HL-60/S4 (cell line): ENCODE measurements around the gene MAGED2.
"Not testable (repeated sequence)": the region's sequence is repeated elsewhere in the genome, so short reads cannot be mapped to it uniquely, and the experiment has no call there.

Experiments used
- in situ Hi-C: fragments of 300-500 bp; cut with MboI; formaldehyde crosslinking; loops from 2 replicates; pipeline ENCODE4 v1.14.3; 2022; ENCODE audit warnings: low sequenced_read_pairs

The MAGED2 gene, protein sequence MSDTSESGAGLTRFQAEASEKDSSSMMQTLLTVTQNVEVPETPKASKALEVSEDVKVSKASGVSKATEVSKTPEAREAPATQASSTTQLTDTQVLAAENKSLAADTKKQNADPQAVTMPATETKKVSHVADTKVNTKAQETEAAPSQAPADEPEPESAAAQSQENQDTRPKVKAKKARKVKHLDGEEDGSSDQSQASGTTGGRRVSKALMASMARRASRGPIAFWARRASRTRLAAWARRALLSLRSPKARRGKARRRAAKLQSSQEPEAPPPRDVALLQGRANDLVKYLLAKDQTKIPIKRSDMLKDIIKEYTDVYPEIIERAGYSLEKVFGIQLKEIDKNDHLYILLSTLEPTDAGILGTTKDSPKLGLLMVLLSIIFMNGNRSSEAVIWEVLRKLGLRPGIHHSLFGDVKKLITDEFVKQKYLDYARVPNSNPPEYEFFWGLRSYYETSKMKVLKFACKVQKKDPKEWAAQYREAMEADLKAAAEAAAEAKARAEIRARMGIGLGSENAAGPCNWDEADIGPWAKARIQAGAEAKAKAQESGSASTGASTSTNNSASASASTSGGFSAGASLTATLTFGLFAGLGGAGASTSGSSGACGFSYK

DNA sequence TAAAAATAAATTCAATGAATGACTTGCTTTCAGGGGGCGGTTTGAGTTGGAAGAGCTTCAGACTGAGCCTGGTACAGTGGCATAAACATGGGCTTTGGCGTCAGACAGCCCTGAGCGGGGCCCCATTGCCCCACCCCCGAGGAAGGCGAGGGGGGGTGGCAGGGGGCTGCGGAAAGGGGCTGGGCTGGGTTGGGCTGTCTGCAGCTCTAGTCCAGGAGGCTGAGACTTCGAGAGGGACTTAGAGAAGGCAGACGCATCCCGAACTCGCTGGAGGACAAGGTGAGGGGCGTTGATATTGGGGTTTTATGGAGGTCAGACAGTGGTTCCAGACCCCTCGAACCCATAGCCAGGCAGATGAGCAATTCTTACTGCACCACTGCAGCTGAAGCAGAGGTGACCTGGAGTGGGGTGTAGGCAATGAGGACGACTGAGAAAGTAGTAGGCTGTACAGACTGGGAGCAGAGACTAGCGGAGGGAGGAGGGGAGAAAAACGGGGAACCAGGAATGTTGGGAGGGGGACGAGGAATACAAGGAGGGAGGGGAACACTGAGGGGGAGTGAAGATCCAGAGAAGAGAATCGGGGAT, at the start of gene MAGED2:
MAGED2 (plus strand) TSS at position 222 of the 585 bp plus-strand sequence. CDS start 1,587 bp downstream, outside the sequence.
- in situ Hi-C loops: loop anchor here (25.0 kb wide), 1 partner anchor 105 kb away; the partner anchor contains the start of gene TRO

DNA sequence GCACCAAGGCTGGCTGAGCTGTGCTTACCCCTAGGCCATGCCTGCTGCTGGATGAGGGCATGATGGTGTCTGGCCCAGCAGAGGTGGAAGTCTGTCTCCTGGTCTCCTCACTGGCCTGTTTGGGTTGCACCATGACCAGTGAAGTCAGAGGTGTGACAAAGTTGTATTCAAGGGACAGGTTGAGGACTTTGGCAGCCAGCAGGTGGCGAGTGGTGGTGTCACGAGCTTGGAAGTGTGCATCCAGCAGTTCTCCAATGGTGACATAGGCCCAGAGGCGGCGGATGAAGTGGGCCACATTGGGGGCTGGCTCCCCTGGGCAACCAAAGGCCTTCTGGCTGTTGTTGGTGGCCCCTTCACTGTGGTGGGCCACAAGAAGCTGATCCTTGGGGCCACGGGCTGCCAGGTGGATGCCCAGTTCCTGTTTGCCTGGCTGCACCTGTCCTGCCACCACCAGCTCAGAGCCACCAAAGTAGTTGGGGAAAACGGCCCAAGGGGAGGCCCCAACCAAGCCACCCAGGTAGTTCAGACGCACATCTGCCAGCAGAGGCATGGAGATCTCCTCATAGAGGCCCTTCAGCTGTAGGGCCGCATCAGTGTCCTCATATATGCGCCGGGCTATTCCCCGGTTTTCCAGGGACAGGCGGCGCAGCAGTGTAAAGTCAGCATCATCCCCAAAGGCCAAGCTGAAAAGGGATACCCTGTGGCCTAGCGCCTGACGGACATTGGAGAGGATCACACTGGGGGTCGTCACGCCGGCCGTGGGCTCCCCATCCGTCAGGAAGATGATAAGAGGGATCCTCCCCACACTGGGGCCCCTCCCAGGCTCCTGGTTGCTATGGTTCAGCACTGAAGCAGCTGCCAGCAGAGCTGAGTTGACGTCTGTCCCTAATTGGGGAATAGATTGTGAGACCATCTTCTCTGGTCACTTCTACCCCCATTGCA, 49.2 kb upstream of the MAGED2 start:
- in situ Hi-C loops: no loop called here

DNA sequence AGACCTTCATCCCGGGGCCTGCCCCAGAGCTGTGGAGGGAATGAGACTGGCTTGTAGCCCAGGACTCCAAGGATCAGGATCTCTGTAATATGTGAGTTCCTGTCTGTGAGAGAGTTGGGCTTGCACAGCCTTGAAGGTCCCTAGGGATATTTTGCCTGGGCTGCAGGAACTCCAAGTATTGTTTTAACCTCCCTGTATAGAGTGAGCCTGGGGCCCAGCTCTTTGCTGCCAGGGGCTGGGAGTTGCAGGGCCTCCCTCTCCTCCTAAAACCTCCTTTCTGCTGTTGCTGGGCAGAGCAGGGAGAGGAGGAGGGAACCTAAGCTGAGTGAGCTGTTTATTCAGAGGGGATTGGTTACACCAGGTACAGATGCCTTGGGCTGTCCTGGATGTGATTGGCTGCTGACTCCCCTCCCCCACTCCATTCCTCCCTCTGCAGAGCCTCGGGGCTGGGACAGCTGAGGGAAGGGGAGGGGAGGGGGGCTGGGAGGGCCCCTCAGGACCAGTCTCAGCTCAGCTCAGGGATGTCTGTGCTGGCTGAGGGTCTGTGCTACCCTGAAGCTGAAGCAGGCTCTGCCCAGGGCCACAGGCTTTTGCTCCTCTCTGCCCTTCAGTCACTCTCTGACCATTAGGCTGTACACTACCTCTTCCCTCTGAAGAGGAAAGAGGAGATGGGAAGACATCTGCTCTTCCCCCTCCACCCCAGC, 33.0 kb upstream of the MAGED2 start:
- in situ Hi-C loops: not testable (repeated sequence)

DNA sequence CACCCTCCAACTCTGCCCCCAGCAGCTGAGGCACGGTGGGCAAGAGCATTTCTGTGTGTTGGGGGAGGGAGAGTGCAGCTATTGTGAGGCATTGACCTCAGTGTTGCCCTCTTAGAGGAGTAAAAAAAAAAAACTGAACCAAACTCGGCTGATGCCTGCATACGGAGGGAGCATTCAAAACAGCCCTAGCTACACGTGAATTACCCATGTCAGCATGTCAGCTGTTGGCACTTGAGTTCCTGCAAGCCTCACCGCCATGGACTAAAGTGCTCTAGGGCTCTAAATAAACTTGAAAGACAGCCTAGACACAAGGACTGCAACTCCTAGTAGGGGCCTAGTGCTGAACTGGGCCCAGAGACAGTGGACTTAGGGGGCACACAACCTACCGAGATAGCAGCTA, 31.5 kb upstream of the MAGED2 start:
- in situ Hi-C loops: no loop called here

DNA sequence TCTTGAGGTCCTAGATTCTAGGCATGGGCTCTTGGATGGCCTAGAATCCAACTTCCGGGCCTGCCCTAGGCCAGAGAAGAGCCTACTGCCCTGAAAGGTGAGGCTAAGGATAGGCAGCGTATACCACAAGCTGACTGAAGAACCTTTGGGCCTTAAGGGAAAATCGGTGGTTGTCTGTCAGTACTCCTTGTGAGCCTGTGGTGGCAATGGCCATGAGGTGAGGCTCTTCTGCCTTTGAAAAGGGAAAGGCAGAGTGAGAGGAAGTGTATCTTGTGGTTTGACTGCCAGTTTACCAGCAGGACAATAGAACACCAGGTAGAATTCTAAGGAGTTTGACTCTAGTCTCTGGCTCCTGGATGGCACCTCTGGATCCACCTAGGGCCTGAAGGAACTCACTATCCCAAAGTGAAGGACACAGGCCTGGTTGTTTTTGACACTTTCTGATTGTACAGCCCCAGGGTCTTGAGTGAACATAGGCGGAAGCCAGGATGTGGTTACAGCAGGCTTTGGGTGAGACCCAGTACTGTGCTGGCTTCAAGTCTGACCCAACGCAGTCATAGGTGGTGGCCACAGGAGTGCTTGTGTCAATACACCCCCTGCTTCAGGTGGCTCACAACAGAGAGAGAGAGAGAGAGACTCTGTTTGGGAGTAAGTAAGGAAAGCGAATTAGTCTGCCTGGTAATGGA, 30.4 kb upstream of the MAGED2 start:
- in situ Hi-C loops: no loop called here

DNA sequence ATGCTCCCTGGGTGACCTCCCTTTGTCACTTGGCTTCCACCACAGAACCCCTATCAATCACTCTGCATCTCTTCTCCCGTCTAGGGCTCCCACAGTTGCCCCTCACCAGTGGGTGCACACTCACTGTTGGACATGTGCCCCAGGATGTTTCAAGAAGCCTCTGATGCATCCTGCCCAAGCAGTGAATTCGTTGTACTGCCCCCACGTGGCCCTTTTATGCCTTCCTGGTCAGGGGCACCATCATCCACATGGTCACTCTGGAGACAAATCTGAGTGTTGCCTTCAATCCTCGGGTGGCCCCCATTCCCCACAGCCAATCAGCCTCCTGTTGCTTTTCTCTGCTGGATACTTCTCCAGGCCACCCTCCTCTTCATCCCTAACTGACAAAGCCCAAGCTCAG, 21.6 kb upstream of the MAGED2 start:
- in situ Hi-C loops: no loop called here

DNA sequence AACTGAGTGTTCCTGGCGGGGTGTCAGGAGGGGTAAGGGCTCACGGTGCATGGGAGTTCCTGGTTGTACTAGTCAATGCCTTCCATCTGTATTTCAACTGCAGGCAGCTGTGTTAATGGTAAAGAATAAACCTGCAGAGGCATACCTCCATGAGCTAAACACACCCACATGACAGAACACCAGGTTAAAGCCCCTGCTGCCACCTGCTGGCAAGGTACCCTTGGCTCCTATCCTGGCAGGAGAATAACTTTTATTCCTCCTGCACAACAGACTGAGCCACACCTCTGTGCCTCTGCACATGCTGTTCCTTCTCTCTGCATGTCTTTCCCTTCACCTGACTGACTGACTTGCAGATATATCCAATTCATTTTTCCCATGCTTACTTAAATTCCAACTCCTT, 20.6 kb upstream of the MAGED2 start:
- in situ Hi-C loops: no loop called here

DNA sequence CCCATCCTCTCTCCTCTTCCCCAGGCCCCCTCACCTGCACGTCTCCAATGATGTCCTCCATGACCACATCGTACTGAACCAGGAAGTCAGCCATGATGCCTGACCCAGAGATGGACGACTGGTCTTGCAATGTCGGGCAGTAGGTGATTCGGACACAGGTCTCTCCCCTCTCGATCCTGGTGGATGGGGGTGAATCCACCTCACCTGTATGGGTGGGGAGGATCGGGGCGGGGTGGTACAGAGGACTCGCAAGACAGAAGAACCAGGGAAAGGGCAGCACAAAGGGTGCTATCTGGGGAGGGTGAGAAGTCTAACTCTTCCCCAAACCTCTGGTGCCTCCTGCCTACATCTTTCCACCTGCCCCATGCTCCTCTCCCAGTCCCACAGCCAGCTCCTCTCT, 19.1 kb upstream of the MAGED2 start:
- in situ Hi-C loops: no loop called here

DNA sequence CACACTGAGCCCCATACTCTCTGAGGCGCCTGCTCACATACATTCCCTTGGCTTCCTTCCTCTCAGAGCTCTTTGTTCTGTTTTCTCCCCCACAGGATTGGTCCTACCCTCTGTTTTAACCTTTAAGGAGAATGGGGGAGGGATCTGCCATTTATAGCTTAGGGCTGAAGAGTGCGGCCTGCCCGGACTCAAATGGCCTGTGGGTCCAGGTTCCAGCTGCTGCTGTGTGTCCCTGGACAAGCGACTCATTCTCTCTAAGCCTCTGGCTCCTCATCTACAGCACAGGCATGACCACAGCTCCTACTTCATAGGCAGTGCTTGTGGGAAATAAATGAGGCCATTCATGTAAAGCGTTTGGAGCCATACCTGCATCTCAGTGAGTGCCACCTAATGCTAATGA, 18.1 kb upstream of the MAGED2 start:
- in situ Hi-C loops: not testable (repeated sequence)

DNA sequence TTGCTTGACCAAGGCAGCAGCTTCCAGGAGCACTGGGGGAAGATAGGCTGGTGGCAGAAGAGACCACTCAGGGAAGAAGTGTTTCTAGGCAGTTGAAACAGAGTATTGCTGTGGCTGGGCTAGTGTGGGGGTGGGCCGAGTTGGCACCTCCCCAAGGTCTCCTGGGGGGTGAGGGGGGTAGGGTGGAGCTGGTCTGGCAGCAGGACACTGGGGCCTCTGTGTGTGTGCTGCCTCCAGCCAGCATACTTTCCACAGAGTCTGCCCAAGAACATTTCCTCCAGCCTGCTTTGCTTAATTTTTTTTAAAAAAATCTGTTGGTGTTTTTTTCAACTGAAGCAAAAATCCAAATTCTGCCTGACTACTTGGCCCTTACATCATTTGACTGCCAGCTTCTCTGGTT, 13.5 kb upstream of the MAGED2 start:
- in situ Hi-C loops: no loop called here

DNA sequence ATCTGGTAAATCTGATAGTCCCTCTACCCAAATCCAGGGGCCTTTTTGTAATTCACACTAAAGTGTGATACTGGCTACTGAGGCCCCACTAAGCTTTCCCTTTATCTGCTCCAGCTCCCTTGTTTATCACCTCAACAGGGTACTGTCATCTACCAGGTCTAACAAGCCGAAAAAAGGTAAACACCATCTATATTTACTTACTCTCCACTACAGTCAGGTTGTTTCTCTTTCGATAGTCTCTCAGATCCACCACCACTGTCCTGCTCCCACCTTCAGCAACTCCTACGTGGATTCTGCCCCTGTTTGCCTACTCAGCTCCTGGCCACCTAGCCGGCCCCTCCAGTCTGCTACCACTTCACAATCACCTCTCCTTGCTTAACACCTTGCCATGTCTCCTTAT, 12.8 kb upstream of the MAGED2 start:
- in situ Hi-C loops: no loop called here

DNA sequence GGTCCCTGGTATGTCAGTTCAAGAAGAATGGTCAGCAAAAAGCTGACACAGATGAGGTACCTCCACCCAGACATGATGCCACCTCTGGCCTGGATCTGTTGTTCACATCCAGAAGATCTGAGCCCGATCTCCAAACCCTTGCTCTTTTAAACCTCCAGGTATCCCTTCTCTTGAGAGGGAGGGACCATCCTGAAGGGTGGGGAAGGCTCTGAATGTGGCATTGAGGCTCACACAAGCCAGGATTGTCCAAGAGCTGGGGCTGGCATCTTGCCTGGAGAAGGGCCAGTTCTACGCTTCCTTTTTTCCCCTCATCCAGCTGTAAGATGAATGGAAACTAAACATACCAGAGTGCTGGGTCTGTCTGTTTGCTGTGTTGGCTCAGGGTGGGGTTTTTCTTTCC, 9.4 kb upstream of the MAGED2 start, which contains the start of gene ITIH6:
ITIH6 (minus strand) TSS at position 119 of the 400 bp plus-strand sequence; CDS start at position 74, 45 bp downstream.
- in situ Hi-C loops: no loop called here

DNA sequence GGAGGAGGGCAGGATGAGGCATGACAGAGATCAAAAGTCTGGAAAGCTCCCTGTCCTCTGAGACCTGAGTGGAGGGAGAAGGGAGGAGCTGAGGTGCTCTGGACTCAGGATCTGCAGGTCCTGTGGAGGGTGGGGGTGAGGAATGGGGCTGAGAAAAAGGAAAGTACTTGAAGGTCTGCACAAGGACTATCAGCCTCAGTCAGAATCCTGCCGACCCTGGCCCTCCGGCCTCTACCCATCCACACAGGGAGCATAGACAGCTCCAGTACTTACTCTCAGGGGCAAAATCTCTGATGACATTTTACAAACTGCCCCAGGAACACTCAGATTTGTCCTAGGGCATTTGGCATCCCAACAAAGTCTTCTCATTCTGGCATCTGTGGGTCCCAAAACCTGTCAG, 8.5 kb upstream of the MAGED2 start:
- in situ Hi-C loops: no loop called here

DNA sequence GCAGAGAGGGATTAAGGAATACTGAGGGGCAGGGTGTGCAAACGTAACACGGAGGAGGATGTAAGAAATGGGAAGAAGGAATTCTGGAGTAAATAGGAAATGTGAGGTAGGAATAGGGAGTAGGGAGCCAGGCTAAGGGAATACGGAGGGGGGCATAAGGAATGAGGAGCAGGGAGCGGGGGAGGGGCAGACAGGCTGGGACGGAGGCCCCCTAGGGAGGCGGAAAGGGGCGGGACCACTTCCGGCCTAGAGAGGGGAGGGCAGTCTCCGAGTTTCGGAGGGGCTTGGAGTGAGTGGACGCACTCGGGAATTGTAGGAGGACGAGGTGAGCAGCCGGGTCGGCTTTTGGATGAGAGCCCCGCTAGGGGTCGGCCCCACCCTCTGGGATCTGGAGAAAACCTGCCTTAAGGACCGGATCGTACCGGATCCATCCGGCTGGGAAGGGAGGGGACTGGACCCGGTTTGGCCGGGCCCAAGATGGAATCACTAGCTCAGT, 612 bp downstream of the MAGED2 start:
- in situ Hi-C loops: loop anchor here (25.0 kb wide), 1 partner anchor 104 kb away; the partner anchor contains the start of gene TRO

DNA sequence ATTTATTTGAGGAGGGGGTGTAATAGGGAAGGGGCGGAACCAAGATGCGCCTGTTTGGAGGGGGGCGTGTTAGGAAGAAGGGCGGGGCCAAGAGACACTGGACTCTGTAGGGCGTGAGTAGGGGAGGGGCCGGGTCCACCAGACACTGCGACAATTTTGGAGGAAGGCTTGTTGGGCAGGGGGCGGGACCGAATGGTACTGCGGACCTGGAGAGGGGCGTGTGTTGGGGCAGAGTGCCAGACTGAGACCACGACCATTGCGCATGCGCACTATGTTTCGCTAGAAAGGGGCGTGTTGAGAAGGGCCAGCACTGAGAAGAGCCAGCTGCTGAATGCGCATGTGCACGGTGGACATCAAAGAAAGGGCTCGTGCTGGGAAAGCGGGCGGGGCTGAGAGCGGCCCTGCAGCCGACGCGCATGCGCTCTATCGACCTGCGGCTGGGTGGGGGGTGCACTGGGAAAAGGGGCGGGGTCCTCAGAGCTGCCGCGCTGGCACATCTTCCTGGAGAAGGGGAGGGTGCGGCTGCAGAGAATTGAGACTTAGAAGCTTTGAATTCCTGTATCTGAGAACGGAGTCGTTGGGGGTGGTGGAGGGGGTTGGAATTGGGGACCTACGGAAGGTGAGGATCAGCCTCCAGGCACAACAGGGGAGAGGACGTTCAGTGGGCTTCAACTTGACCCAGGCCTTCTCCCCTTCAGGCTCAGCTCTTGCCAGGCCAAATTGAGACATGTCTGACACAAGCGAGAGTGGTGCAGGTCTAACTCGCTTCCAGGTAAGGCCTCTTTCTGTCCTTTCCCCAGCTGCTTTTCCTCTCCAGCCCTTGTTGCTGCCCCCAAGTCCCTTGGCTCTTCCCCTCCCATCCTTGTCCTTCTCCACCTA, 1.3 kb downstream of the MAGED2 start:
- in situ Hi-C loops: loop anchor here (25.0 kb wide), 1 partner anchor 103 kb away; the partner anchor contains the start of gene TRO

DNA sequence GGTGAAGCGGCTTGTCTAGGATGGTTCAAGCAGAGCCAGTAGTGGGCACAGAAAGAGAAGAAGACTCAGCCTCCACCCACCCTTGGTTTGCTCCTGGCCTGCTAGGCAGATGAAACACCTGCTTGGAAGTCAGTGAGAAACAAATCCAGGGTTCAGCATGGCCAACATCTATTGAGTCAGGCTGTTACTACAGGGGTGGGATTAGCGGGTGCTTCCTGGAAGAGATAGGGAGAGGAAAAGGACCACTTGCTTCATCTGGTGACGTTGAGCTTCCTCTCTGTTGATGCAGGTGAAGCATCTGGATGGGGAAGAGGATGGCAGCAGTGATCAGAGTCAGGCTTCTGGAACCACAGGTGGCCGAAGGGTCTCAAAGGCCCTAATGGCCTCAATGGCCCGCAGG, 3.0 kb downstream of the MAGED2 start:
- in situ Hi-C loops: loop anchor here (25.0 kb wide), 1 partner anchor 102 kb away; the partner anchor contains the start of gene TRO

DNA sequence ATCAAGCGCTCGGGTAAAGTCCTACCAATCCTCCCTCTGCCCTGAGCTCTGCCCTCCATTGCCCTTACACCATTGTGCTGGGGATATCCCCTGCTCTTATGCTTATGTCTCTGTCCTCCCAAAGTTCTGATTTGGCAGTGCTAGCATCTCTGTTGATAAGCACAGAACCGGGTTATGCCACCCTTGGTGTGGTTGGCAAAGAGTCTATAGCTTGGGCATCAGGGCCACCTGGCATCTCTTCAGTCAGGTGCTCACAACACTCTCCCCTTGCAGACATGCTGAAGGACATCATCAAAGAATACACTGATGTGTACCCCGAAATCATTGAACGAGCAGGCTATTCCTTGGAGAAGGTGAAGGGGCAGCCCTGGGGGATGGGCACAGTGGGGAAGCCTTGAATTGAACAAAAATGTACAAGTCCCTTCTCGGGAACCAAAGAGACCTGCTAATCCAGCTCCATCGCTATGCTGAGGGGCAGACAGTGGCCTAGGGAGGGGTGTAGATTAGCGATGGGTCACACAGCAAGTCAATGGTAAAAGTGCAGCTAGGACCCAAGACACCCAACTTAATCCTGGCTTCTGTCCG, 3.8 kb downstream of the MAGED2 start:
- in situ Hi-C loops: loop anchor here (25.0 kb wide), 1 partner anchor 101 kb away; the partner anchor contains the start of gene TRO

DNA sequence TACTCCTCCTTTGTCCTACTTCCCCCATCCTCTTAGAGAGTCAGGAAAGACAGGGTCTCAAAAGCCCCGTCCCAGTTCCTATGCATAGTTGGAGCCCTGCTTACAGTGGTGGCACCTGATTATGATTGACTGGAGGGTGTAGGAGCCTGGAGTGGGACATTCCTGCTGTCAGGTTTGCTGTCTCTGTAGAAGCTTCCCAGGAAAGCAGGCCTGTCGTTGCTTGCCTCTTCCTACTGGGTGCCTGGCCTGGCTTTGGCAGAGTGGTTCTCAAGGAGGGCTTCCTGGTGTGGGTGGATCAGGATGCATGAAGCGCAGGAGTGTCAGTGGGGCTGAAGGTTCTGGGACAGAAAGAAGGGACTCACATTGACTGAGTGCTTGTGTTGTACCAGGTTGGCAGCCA, 4.8 kb downstream of the MAGED2 start:
- in situ Hi-C loops: loop anchor here (25.0 kb wide), 1 partner anchor 100 kb away; the partner anchor contains the start of gene TRO
